Right forelimb (tissue), 1 donor: ENCODE data around the gene ITCH.
"Not testable (repeated sequence)": the region's sequence is repeated elsewhere in the genome, so short reads cannot be mapped to it uniquely, and the experiment has no call there.

Source experiments
- DNase-seq: peaks from one replicate; pipeline ENCODE4 v3.0.0-alpha.2; 2018

Gene ITCH

DNA sequence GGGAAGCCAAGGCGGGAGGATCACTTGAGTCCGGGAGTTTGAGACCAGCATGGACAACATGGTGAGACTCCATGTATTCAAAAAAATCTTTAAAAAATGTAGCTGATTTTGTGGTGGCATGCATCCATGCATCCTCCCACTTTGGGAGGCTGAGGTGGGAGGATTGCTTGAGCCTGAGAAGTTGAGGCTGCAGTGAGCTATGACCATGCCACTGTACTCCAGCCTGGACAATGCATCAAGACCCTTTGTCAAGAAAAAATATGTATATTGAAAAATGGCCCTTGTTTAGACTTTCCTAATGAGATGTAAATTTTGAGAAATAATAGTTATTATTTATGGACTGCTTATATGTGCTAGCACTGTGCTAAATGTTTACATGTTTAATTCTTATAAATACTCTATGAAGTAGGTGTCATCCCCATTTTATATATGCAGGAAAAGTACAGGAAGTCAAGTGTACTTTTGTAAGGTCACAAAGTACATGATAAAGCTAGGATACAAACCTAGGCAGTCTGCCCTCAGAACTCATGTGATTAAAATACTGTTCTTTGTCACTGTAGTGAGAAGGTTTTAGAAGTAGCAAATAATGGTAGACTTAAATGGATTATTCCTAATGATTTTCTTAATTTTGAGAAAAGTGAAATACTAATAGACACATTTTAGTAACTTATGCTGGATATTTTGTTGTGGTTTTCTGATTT, 58.8 kb downstream of the ITCH start:
- no peak for DNase-seq

DNA sequence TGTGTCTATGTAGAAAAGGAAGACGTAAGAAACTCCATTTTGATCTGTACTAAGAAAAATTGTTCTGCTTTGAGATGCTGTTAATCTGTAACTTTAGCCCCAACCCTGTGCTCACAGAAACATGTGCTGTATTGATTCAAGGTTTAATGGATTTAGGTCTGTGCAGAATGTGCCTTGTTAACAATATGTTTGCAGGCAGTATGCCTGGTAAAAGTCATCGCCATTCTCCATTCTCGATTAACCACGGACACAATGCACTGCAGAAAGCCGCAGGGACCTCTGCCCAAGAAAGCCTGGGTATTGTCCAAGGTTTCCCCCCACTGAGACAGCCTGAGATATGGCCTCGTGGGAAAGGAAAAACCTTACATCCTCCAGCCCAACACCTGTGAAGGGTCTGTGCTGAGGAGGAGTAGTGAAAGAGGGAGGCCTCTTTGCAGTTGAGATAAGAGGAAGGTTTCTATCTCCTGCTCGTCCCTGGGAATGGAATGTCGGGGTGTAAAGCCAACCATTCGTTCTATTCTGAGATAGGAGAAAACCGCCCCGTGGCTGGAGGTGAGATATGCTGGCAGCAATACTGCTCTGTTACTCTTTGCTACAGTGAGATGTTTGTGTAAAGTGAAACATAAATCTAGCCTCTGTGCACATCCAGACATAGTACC, 62.1 kb downstream of the ITCH start:
- not testable (repeated sequence) for DNase-seq

DNA sequence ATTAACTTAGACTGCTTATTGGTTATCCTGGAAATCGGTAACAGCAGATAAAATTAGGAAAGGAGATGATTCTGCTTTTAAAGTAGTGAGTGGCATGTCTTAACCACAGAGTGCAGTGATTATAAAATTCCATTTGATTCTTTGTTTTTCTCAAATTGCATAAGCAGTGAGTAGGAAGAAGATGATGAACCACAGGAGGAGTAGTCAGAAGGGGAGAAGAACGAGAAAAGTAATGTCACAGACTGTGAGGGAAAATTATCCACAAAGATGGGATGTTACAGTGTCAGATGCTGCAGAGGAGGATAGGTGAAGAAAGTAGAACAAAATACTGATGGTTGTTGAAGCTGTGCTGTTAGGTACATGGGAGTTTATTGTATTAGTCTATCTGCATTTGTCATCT, 63.0 kb downstream of the ITCH start:
- DNase-seq, result no peak

- no peak for DNase-seq
Observed at GRCh38 chr20:34427331-34427730, 64.3 kb downstream of the ITCH start.

DNA sequence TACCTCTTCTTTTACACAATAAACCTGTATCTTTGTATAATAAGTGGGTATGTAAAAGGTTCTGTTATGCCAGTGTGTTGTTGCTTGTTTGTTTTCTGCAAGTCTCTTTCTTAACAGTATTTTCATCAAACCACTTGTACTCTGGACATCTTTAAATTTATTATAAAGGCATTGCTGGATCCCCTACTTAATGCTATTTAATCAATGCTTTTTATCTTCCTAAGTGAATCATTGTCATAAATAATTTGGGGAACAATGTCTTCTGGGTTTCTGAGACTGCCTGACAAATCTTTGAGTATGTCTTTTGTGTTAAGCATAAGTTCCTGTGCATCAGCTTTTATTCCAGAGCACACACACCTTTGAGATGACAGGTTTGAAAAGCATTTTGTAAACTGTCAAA, 64.7 kb downstream of the ITCH start:
- no peak for DNase-seq

DNA sequence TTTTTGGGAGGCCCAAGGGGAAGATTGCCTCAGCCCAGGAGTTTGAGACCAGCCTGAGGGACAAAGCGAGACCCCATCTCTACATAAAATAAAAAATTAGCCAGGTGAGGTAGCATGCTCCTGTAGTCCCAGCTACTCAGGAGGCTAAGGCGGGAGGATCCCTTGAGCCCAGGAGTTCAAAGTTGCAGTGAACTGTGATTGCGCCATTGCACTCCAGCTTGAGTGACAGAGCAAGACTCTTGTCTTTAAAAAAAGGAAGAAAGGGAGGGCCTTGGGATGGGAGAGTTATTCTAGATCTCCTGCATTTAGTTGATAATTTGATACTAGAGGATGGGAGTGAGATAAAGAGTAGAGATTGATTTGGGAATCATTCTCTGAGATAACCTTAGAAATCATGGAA, 68.1 kb downstream of the ITCH start:
- no peak for DNase-seq

DNA sequence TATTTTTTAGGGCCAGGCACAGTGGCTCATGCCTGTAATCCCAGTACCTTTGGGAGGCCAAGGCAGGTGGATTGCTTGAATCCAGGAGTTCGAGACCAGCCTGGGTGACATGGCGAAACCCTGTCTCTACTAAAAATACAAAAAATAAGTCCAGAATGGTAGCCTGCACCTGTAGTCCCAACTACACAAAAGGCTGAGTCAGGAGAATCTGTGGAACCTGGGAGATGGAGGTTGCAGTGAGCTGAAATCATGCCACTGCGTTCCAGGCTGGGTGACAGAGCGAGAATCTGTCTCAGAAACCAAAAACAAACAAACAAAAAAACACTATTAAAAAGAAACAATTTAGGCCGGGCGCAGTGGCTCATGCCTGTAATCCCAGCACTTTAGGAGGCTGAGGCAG, 69.6 kb downstream of the ITCH start:
- not testable (repeated sequence) for DNase-seq

- no peak for DNase-seq
Observed at GRCh38 chr20:34433391-34433790, 70.3 kb downstream of the ITCH start.

GRCh38 chr20:34435589-34435988, 72.5 kb downstream of the ITCH start:
- DNase-seq, result no peak

DNA sequence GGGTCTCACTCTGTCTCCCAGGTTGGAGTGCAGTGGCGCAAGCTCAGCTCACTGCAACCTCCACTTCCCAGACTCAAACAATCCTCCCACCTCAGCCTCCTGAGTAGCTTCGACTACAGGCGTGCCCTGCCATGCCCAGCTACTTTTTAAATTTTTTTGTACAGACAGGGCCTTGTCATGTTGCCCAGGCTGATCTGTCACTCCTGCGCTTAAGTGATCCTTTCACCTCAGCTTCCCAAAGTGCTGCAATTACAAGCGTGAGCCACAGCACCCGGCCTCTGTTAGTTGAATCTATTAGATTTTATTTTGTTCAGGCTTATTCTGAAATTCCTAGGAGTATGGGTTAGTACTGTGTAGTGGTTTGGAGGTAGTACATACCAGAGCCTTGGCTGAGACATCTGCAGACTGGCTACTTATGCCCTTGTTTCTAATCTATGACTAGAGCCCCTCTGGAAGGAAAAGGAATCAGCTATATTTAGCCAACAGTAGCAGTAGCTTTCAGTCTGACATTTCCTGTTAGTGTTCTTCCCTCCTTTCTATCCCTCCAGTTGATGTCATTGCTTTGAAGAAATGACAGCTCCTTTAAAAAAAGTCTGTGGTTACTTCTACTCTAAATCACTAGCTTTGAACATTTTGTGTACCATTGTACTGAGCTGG, 74.4 kb downstream of the ITCH start:
- no peak for DNase-seq

GRCh38 chr20:34439168-34439567, 76.1 kb downstream of the ITCH start:
- DNase-seq, result no peak

DNA sequence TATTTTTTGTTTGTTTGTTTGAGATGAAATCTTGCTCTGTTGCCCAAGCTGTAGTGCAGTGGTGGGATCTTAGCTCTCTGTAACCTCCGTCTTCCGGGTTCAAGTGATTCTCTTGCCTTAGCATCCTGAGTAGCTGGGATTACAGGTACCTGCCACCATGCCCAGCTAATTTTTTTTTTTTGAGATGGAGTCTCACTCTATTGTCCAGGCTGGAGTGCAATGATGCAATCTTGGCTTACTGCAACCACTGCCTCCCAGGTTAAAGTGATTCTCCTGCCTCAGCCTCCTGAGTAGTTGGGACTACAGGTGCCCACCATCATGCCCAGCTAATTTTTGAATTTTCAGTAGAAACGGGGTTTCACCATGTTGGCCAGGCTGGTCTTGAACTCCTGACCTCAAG, 78.3 kb downstream of the ITCH start:
- not testable (repeated sequence) for DNase-seq

GRCh38 chr20:34443546-34443945, 80.5 kb downstream of the ITCH start:
- DNase-seq, result no peak

DNA sequence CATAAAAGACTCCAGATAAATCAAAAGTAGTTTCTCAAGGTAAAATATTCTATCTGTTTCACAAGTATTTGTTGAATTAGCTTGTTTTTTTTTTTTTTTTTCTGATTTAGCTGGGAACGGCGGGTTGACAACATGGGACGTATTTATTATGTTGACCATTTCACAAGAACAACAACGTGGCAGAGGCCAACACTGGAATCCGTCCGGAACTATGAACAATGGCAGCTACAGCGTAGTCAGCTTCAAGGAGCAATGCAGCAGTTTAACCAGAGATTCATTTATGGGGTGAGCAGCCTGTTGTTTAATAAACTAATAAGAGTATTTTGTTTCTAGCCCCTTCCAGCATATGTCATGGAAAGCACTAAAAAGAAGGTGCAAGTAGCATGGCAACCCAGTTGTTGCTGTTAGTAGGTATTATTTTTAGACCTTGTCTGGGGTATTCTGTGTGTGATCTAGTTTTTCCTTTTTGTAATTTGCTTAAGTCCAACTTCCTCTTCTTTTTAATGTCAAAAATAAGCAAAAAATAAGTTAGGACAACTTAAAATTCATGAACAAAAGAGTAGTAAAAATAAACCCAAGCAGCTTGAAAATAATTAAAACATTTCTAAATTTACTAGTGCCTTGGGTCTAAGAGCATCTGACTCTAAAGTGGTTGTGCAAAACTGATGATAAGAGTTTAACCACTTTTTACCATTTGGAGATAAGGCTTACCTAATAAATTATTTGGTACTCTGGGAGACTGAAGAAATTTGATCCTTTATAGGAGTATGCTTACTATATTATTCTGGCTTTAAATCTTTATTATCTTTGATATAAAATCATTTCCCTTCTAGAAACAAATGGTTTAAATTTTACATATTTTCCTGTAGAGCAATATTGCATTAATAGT, 82.3 kb downstream of the ITCH start:
- no peak for DNase-seq

GRCh38 chr20:34448517-34448916, 85.4 kb downstream of the ITCH start:
- no peak for DNase-seq

GRCh38 chr20:34449674-34450592, 86.9 kb downstream of the ITCH start:
- DNase-seq, result no peak

- no peak for DNase-seq
Observed at GRCh38 chr20:34452281-34452982, 89.4 kb downstream of the ITCH start.

GRCh38 chr20:34458631-34459030, 95.6 kb downstream of the ITCH start:
- no peak for DNase-seq

DNA sequence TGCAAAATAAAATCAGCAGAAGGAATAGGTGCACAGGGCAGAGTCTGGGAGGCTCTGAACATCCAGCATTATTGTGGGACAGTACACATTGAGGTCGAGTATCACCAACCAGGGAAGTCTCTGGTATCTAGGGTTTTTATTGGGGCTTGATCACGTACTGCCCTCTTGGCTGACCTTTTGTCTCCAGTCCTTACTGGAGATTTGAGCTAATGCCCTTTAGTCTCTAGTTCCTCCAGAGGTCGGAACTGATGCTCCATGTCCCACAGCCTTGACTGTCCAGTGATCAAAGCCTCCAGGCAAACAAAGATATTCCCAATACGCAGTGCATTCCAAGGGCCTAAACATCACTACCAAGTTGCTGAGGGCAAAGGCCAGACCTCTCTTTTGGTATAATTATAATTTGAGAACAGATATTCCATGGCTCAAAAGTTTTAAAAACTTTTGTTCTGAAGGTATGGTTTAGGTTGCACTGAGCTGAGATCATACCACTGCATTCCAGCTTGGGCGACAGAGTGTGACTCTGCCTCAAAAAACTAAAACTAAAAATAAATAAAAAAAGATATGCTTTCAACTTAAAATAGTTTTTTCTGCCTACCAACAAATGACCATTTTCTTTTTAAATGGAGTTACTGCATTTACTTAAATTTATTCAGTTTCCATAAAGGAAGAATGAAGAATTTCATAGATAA, 96.3 kb downstream of the ITCH start:
- no peak for DNase-seq

- DNase-seq, result no peak
Observed at GRCh38 chr20:34461779-34462087, 98.7 kb downstream of the ITCH start.

- DNase-seq, result no peak
Observed at GRCh38 chr20:34468951-34469350, 105.9 kb downstream of the ITCH start.
